Activated CD4-positive, CD25-positive, alpha-beta regulatory T cell treated with anti-CD3 and anti-CD28 coated beads, Interleukin-2, amount 50 U/mL, for 72 hours (primary cell): ENCODE results near the gene R3HCC1L.
"Not testable (repeated sequence)": the region's sequence is repeated elsewhere in the genome, so short reads cannot be mapped to it uniquely, and the experiment has no call there.

Experiments
- DNase-seq: peaks from one replicate; pipeline ENCODE4 v3.0.0; 2021

Gene R3HCC1L

GRCh38 chr10:98182351-98182915 is 48.0 kb downstream of the R3HCC1L start:
- DNase-seq: not testable (repeated sequence)

GRCh38 chr10:98186681-98187080 is 52.2 kb downstream of the R3HCC1L start:
- no peak for DNase-seq

- DNase-seq: not testable (repeated sequence)
Observed at GRCh38 chr10:98190773-98191172, 56.3 kb downstream of the R3HCC1L start.

- no peak for DNase-seq
Observed at GRCh38 chr10:98193037-98193436, 58.6 kb downstream of the R3HCC1L start.

- DNase-seq: no peak
Observed at GRCh38 chr10:98194633-98195032, 60.2 kb downstream of the R3HCC1L start.

- DNase-seq: no peak
Observed at GRCh38 chr10:98195120-98195519, 60.7 kb downstream of the R3HCC1L start.

GRCh38 chr10:98196985-98197384 is 62.5 kb downstream of the R3HCC1L start:
- no peak for DNase-seq

- DNase-seq: no peak
Observed at GRCh38 chr10:98201760-98202159, 67.3 kb downstream of the R3HCC1L start.

GRCh38 chr10:98202378-98202777 is 67.9 kb downstream of the R3HCC1L start:
- no peak for DNase-seq

GRCh38 chr10:98205351-98205750 is 70.9 kb downstream of the R3HCC1L start:
- no peak for DNase-seq

GRCh38 chr10:98208925-98209324 is 74.5 kb downstream of the R3HCC1L start:
- no peak for DNase-seq

GRCh38 chr10:98209441-98209840 is 75.0 kb downstream of the R3HCC1L start:
- no peak for DNase-seq

GRCh38 chr10:98212196-98212595 is 77.7 kb downstream of the R3HCC1L start:
- DNase-seq: no peak

- no peak for DNase-seq
Observed at GRCh38 chr10:98213740-98214139, 79.3 kb downstream of the R3HCC1L start.

- DNase-seq: no peak
Observed at GRCh38 chr10:98215373-98215772, 80.9 kb downstream of the R3HCC1L start.

- DNase-seq: no peak
Observed at GRCh38 chr10:98217801-98218200, 83.3 kb downstream of the R3HCC1L start.

GRCh38 chr10:98223874-98224273 is 89.4 kb downstream of the R3HCC1L start:
- no peak for DNase-seq

GRCh38 chr10:98224509-98224908 is 90.1 kb downstream of the R3HCC1L start:
- DNase-seq: no peak

- DNase-seq: no peak
Observed at GRCh38 chr10:98224996-98225395, 90.5 kb downstream of the R3HCC1L start.

GRCh38 chr10:98226508-98227144 is 92.2 kb downstream of the R3HCC1L start:
- no peak for DNase-seq

- DNase-seq: not testable (repeated sequence)
Observed at GRCh38 chr10:98227713-98228112, 93.3 kb downstream of the R3HCC1L start.

GRCh38 chr10:98228266-98228665 is 93.8 kb downstream of the R3HCC1L start:
- not testable (repeated sequence) for DNase-seq

- no peak for DNase-seq
Observed at GRCh38 chr10:98231417-98231816, 97.0 kb downstream of the R3HCC1L start.

GRCh38 chr10:98235846-98236245 is 101.4 kb downstream of the R3HCC1L start:
- DNase-seq: no peak

- DNase-seq: no peak
Observed at GRCh38 chr10:98236862-98237261, 102.4 kb downstream of the R3HCC1L start.
